HUES6 (cell line): Measurements from ENCODE around the gene TEX13B.

Source experiments
- H3K27ac ChIP-seq: 2 replicates; pipeline ENCODE4 v1.7.0; 2013; ENCODE audit warnings: low read depth, mild to moderate bottlenecking, low read length, inconsistent platforms
- H3K27me3 ChIP-seq: 2 replicates; pipeline ENCODE4 v1.6.1; 2013; ENCODE audit warnings: low read length; ENCODE audit not compliant: control insufficient read depth, insufficient read depth
- H3K36me3 ChIP-seq: 2 replicates; pipeline ENCODE4 v1.6.1; 2013; ENCODE audit warnings: low read length; ENCODE audit not compliant: control insufficient read depth, insufficient read depth
- H3K4me1 ChIP-seq: 2 replicates; pipeline ENCODE4 v1.6.1; 2013; ENCODE audit warnings: low read length; ENCODE audit not compliant: control insufficient read depth, insufficient read depth
- H3K4me3 ChIP-seq: 2 replicates; pipeline ENCODE4 v1.5.1; 2013; ENCODE audit warnings: low read depth, low read length
- H3K9ac ChIP-seq: one replicate; pipeline ENCODE4 v1.6.1; 2013; ENCODE audit warnings: mild to moderate bottlenecking, low read length
- H3K9me3 ChIP-seq: 2 replicates; pipeline ENCODE4 v1.6.1; 2013; ENCODE audit warnings: low read depth, low read length; ENCODE audit not compliant: control insufficient read depth, insufficient read depth

TEX13B gene, protein sequence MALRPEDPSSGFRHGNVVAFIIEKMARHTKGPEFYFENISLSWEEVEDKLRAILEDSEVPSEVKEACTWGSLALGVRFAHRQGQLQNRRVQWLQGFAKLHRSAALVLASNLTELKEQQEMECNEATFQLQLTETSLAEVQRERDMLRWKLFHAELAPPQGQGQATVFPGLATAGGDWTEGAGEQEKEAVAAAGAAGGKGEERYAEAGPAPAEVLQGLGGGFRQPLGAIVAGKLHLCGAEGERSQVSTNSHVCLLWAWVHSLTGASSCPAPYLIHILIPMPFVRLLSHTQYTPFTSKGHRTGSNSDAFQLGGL

DNA sequence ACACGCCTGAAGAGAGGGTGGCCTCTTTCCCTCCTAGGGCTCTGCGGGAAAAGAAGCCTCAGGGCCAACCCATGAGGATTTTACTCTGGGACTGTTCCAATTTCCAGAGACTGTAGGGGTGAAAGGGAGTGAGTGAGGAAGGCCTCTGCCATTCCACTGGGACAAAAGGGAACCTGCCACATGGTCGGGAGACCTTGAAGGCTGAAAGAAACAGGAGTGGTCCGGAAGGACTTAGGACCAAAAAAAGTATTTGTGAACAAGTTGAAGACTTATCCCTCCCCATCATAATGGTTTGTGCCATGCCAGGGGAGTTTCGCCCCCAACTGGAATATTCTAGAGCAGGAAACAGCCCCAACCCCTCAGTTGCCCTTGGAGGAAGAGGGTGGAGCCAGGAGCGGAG, at the start of gene TEX13B:
TSS of gene TEX13B (minus strand) at position 15 of the 400 bp plus-strand sequence. CDS start 243 bp downstream, outside the sequence.
- H3K4me3 ChIP-seq = no peak within 1 kb of the TSS
- H3K9me3 ChIP-seq = no peaks in the 10 kb centered on the region
- peaks cover 19% of the 10 kb centered on the region for H3K36me3 ChIP-seq
- H3K27me3 ChIP-seq = no peaks in the 10 kb centered on the region; the same call in 1 of the 2 replicates
- peaks cover 22% of the 10 kb centered on the region for H3K4me1 ChIP-seq
- H3K27ac ChIP-seq = no peak within 1 kb of the TSS
- H3K9ac ChIP-seq = no peak within 1 kb of the TSS

DNA sequence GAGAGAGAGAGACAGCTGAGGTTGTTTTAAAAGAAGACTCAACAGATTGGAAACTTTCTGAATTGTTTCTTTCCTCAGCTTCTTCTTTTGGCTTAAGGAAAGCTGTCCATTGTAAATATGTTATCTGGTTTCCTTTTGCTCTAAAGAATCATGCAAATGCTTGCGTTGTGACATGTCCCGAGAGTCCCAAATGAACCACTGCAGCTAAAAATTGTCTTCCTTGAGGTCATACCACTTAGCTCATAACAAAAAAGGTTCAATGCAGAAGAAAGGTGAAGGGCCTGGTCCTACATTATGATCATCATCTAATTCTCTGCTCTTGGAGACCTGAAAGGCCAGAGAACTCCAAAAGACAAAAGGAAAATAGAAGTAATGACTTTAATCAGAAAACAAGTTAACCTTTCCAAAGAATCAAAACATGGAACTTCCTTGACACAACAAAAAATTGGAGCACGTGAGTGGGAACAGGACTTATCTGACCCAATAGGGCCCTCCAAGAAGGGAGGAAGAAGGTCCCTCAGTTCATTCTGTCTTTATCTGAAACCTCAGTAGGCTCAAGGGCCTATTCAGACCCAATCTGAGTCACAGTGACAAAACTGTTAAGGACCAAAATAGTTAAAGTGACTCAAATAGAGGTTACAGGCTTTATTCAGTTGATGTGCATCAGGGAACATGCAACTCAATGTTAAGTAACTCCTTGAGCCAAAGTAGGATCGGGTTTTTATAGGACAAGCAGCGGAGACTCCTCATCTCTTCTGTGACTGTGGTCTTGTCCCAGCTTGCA, 48.0 kb upstream of the TEX13B start:
- Histone ChIP-seq H3K36me3 (no peaks in the 10 kb centered on the region), H3K9ac (no peak overlapping the region), H3K4me3 (no peak overlapping the region), H3K4me1 (peaks cover 8% of the 10 kb centered on the region), H3K27me3 (peaks cover 8% of the 10 kb centered on the region; the same call in 1 of the 2 replicates), H3K9me3 (no peaks in the 10 kb centered on the region), H3K27ac (no peak overlapping the region)

DNA sequence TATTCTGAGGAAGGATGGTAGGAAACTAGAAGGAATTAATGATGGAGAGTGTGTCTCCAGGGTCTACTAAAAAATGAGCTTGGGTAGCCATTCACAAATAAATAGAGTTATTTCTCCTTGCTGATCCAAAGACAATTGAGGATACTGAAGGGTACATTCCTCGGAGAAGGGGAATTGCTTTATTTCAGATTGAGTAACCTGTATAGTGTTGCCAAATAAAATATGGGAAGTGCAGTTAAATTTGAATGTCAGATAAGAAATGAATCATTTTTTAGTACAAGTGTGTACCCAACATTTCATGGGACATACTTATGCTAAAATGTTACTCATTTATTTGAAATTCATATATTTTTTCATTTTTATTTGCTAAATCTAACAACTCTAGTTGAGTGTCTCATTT, 46.7 kb upstream of the TEX13B start:
- peaks cover 8% of the 10 kb centered on the region; the same call in 1 of the 2 replicates for H3K27me3 ChIP-seq
- H3K9ac ChIP-seq = no peak overlapping the region
- no peak overlapping the region for H3K4me3 ChIP-seq
- no peak overlapping the region for H3K27ac ChIP-seq
- no peaks in the 10 kb centered on the region for H3K36me3 ChIP-seq
- H3K9me3 ChIP-seq = no peaks in the 10 kb centered on the region
- peaks cover 8% of the 10 kb centered on the region for H3K4me1 ChIP-seq

DNA sequence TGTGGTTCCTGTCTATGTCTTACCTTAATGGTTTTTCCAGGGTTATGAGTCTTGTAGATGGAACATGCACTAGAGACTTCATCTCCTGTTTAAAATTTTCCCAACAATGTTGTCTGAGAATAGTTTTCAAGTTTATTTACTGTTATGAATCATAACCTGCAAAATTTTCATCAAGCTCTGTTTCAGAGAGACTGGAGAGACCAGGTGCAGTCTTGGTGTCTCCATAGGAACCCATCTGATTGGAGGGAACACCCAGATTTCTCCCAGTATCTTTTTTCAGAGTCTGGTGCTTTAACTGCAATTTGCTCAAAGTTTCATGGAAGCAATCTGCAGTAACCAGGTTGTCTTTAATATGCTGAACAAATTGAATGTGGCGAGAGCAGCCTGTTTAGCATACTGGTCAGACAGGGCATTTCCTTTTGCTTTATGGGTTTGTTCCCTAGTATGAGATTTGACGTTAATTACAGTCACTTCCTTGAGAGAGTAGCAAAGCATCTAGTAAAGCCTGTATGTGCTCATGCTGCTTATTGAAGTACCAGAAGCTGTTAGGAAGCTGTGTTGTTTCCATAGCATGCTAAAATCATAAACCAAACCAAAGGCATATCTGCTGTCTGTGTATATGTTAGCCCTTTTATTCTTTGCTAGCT, 43.9 kb upstream of the TEX13B start:
- Histone ChIP-seq H3K4me1 (peaks cover 8% of the 10 kb centered on the region), H3K9ac (no peak overlapping the region), H3K4me3 (no peak overlapping the region), H3K27me3 (peaks cover 4% of the 10 kb centered on the region; the same call in 1 of the 2 replicates), H3K27ac (no peak overlapping the region), H3K36me3 (no peaks in the 10 kb centered on the region), H3K9me3 (no peaks in the 10 kb centered on the region)

DNA sequence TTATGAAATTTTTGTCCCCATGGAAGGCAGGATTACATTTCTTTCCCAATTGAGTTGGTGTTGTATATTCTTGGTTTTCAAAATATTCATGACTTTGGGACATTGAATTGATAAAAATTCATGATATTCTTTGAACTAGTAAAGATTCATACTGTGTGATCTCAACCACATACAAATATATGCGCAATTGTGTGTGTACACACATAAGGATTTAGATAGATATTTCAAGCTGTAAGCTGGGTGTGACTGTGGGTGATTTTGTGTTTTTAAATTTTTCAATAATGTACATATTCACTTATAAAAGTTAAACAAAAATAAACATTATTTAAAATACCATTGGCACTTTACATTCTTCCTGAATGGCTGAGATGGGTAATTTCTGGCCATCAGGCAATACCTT, 43.2 kb upstream of the TEX13B start:
- no peak overlapping the region for H3K27ac ChIP-seq
- no peaks in the 10 kb centered on the region for H3K36me3 ChIP-seq
- no peaks in the 10 kb centered on the region for H3K9me3 ChIP-seq
- peaks cover 4% of the 10 kb centered on the region; the same call in 1 of the 2 replicates for H3K27me3 ChIP-seq
- H3K9ac ChIP-seq = no peak overlapping the region
- peaks cover 8% of the 10 kb centered on the region for H3K4me1 ChIP-seq
- H3K4me3 ChIP-seq = no peak overlapping the region

DNA sequence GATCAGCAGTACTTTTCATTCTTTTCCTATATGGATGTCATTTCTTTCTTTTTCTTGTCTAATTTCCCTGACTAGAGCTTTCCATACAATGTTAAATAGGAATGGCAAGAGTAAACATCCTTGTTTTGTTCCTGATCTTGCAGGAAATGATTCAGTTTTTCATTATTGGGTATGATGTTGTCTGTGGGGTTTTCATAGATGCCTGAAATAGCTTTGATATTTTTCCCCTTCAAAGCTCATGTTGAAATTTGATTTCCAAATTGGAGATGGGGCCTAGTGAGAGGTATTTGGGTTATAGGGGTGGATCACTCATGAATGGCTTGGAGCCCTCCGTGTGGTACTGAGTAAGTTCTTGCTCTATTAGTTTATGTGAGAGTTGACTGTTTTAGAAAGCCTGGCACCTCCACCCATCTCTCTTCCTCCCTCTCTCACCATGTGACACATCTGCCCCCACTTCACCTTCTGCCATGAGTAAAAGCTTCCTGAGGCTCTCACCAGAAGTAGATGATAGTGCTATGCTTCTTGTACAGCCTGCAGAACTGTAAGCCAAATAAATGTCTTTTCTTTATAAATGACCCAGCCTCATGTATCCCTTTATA, 40.4 kb upstream of the TEX13B start:
- Histone ChIP-seq H3K4me1 (peaks cover 8% of the 10 kb centered on the region), H3K9ac (no peak overlapping the region), H3K27ac (no peak overlapping the region), H3K4me3 (no peak overlapping the region), H3K9me3 (no peaks in the 10 kb centered on the region), H3K36me3 (no peaks in the 10 kb centered on the region), H3K27me3 (no peaks in the 10 kb centered on the region; the same call in 1 of the 2 replicates)

DNA sequence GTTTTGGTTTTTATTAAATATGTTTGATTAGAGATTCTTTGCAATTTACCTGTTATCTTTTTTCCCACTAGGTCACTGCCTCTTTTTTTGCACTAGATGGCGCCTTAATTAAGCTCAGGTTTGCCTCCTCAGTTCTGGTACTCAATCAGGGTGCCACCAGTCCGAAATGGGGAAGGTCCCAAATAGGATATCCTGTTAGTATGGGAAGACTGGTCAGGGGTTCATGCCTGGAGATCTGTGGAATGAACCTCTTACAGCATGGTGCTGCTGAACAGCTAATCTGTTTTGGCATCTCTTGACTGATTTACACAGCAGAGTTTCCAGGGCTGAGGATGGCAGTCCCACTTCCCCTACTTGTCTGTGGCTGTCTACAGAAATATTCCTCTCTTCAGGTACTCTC, 38.5 kb upstream of the TEX13B start:
- Histone ChIP-seq H3K36me3 (no peaks in the 10 kb centered on the region), H3K4me1 (no peaks in the 10 kb centered on the region), H3K9ac (no peak overlapping the region), H3K4me3 (no peak overlapping the region), H3K27ac (no peak overlapping the region), H3K27me3 (no peaks in the 10 kb centered on the region; the same call in 1 of the 2 replicates), H3K9me3 (no peaks in the 10 kb centered on the region)

DNA sequence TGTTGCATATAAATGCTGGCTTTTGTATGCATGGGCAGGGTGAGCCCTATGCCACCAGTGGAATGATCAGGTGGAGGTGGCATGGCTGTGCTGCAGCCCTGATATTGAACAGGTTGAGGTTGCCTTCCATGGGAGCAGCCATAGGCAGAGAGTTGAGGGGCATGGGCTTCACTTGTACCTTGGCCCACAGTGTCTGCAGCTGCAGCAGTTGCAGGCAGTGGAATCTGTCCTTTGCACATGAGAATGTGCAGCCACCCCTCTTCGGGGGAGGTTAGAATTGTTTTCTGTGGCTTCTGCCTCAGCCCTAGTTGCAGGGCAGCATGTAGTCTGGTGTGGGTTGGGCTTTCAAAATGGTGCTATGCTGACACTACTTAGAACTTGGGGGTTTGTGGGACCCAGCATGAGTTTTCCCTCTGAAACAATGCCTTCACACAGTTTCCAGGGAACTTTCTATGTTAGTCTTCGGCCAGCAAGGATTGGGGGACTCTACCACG, 37.3 kb upstream of the TEX13B start:
- H3K4me1 ChIP-seq = no peaks in the 10 kb centered on the region
- no peak overlapping the region for H3K4me3 ChIP-seq
- no peaks in the 10 kb centered on the region for H3K36me3 ChIP-seq
- H3K9ac ChIP-seq = no peak overlapping the region
- no peaks in the 10 kb centered on the region for H3K9me3 ChIP-seq
- no peak overlapping the region for H3K27ac ChIP-seq
- no peaks in the 10 kb centered on the region; the same call in 1 of the 2 replicates for H3K27me3 ChIP-seq

DNA sequence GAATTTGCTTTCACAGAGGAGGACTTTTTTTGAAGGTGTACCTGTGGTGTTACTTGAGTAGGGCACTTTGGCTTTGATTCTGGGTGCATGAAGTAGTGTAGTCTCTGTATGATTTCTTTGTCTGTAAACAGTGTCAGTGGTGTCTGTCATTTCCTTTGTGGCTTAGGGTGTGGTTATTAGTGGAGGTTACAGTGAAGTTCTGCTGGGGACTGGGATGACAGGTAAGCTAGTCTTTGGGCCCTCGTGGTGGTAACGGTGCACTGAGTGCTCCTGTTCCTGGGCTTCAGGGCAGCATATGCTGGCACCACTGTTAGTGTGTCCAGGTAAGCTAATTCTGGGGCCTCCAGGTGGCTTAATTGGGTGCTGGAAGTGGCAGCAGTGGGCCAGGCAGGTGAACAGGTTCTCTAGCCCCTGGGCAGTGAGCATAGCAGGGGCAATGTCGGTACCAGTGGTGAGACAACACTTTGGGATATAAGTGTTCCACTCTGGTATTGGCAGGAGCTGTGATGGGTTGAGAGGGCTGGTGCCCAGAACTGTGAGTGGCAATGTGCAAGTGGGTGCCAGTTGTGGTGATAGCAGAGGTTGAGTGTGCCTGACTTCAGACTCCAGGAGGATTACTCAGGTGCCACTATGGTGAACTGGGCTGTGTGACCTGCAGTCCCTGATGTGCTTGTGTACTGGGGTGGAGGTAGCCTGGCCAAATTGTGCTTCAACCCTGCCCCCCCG, 36.6 kb upstream of the TEX13B start:
- Histone ChIP-seq H3K9me3 (no peaks in the 10 kb centered on the region), H3K9ac (no peak overlapping the region), H3K27me3 (no peaks in the 10 kb centered on the region; the same call in 1 of the 2 replicates), H3K27ac (no peak overlapping the region), H3K4me3 (no peak overlapping the region), H3K4me1 (no peaks in the 10 kb centered on the region), H3K36me3 (no peaks in the 10 kb centered on the region)

DNA sequence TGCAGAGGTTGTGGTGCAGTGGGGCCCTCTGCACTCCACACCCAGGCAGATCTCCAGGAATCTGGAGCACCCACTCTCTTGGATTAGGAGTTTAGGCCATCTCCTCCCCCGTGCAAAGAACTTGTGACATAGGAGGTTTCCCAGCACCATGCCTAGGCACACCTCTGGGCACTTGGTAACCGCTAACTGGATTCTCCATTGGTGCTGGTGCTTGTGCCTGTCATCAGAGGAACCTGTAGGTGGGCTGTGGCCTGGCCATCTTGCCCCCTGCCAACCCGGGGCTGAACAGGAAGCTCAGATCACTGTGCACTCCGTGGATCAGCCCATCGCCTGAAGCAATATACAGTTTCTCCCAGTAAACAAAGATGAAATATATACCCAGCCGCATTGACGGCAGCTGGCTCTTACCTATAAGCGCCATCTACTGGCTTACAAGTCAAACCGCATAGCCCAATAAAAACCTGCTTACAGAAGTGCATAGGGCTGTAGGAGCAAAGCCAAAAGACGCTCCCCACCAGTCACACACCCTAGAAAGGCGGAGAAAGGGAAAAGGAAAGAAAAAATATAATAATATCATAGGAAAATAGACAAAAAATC, 19.1 kb upstream of the TEX13B start:
- H3K9me3 ChIP-seq = peaks cover 44% of the 10 kb centered on the region
- H3K27ac ChIP-seq = no peak overlapping the region
- peaks cover 4% of the 10 kb centered on the region; the same call in 1 of the 2 replicates for H3K4me1 ChIP-seq
- H3K4me3 ChIP-seq = no peak overlapping the region
- no peak overlapping the region for H3K9ac ChIP-seq
- no peaks in the 10 kb centered on the region for H3K36me3 ChIP-seq
- H3K27me3 ChIP-seq = peaks cover 3% of the 10 kb centered on the region; the same call in 1 of the 2 replicates
